HepG2 (cell line): Measurements from ENCODE around the gene CHST14. TPM values are rescaled to one million over a fixed set of nuclear protein-coding genes. Genes with fewer than 3 reads are reported as not detected.
A peak's percentile ranks its signal among the peaks of the same experiment; 100 is the strongest.

Source experiments
- AGO1 ChIP-seq: fragments of 200-400 bp; formaldehyde crosslinking; IDR thresholded peaks from 2 replicates; pipeline ENCODE4 v1.6.1; 2017; ENCODE audit warnings: mild to moderate bottlenecking, low read depth, low read length, moderate library complexity; ENCODE audit not compliant: poor library complexity, severe bottlenecking
- FOXK2 ChIP-seq: fragments of 450-650 bp; IDR thresholded peaks from 2 replicates; pipeline ENCODE4 v1.6.1; 2016
- HNF4G ChIP-seq, 2 experiments: sonication (generic) in 1 of 2; formaldehyde crosslinking in 1 of 2; IDR thresholded peaks; 2 replicates each; pipeline versions ENCODE4 v1.4.0 to v1.6.1; 2011 to 2020; ENCODE audit warnings: borderline replicate concordance in 2 of 2, low read depth in 2 of 2, mild to moderate bottlenecking in 2 of 2, low read length in 1 of 2, missing genetic modification reagents in 1 of 2, moderate library complexity in 1 of 2
- HOXA3 ChIP-seq: sonication (generic); formaldehyde crosslinking; IDR thresholded peaks from 2 replicates; pipeline ENCODE4 v1.5.0; 2020; ENCODE audit warnings: missing genetic modification reagents
- KAT8 ChIP-seq: IDR thresholded peaks from 2 replicates; pipeline ENCODE4 v1.6.1; 2016; ENCODE audit warnings: missing genetic modification reagents, missing compliant biosample characterization
- MYNN ChIP-seq: sonication (generic); formaldehyde crosslinking; IDR thresholded peaks from 2 replicates; pipeline ENCODE4 v1.4.0; 2020; ENCODE audit warnings: mild to moderate bottlenecking, low read depth, missing genetic modification reagents
- RXRA ChIP-seq: sonication (generic); formaldehyde crosslinking; IDR thresholded peaks from 2 replicates; pipeline ENCODE4 v1.5.1; 2020; ENCODE audit warnings: missing genetic modification reagents
- SRF ChIP-seq: IDR thresholded peaks from 2 replicates; pipeline ENCODE4 v1.6.1; 2011; ENCODE audit warnings: mild to moderate bottlenecking, low read depth, low read length, moderate library complexity
- TBP ChIP-seq: sonication (generic); formaldehyde crosslinking; IDR thresholded peaks from 2 replicates; pipeline ENCODE4 v1.5.0; 2020; ENCODE audit warnings: missing genetic modification reagents
- ZBTB20 ChIP-seq: sonication (generic); formaldehyde crosslinking; IDR thresholded peaks from 2 replicates; pipeline ENCODE4 v1.8.1; 2023; ENCODE audit warnings: missing genetic modification reagents, low read depth, mild to moderate bottlenecking, borderline replicate concordance
- ZFP36L1 ChIP-seq: sonication (generic); formaldehyde crosslinking; IDR thresholded peaks from 2 replicates; pipeline ENCODE4 v1.8.0; 2022; ENCODE audit warnings: mild to moderate bottlenecking, missing genetic modification reagents, moderate library complexity
- ZNF232 ChIP-seq: sonication (generic); formaldehyde crosslinking; IDR thresholded peaks from 2 replicates; pipeline ENCODE4 v1.4.0; 2020; ENCODE audit warnings: missing genetic modification reagents, borderline replicate concordance
- ZNF350 ChIP-seq: sonication (generic); formaldehyde crosslinking; IDR thresholded peaks from 2 replicates; pipeline ENCODE4 v1.4.0; 2020; ENCODE audit warnings: mild to moderate bottlenecking, low read depth, missing genetic modification reagents, borderline replicate concordance
- ZNF609 ChIP-seq: sonication (generic); formaldehyde crosslinking; IDR thresholded peaks from 2 replicates; pipeline ENCODE4 v1.4.0; 2020; ENCODE audit warnings: mild to moderate bottlenecking, missing genetic modification reagents, borderline replicate concordance
- ZNF644 ChIP-seq: IDR thresholded peaks from 2 replicates; pipeline ENCODE4 v1.6.1; 2016; ENCODE audit warnings: low read depth
- polyA plus RNA-seq, 8 experiments: library from polyadenylated mRNA; depleted of rRNA in 3 of 8; stranded (reverse) in 7 of 8; unstranded in 1 of 8; fragments of >200 nt; fragmentation: Illumina TruSeq in 4 of 8; extraction: Trizol in 4 of 8; gene quantifications; 2 replicates each; pipeline versions ENCODE4 v1.2.1 to v1.2.3, GENCODE V29; 2011 to 2016; ENCODE audit warnings: low read depth in 4 of 8, missing spikeins in 1 of 8, mixed read lengths in 1 of 8; ENCODE audit not compliant: insufficient read depth in 1 of 8
- total RNA-seq, 5 experiments: library from RNA; depleted of rRNA; stranded (reverse); fragments of >200 nt; fragmentation: Illumina TruSeq; extraction: Trizol; gene quantifications; 2 replicates each; pipeline ENCODE4 v1.2.3, GENCODE V29; 2016; ENCODE audit warnings: low read depth in 1 of 5
- TF ChIP-seq, protein P1 (sequence below): sonication (generic); formaldehyde crosslinking; IDR thresholded peaks from 2 replicates; pipeline ENCODE4 v1.5.0; 2020; ENCODE audit warnings: mild to moderate bottlenecking, missing genetic modification reagents

The CHST14 gene
- total and polyA plus RNA-seq, 2 of the 13 experiments (the other 11 are each of a cell fraction or from before 2014, with no cell fraction given) = 8.9 to 12.4 TPM

GRCh38 chr15:40421246-40422157 is 49.3 kb upstream of the CHST14 start (continued):
- TF ChIP-seq MYNN (CRISPR knock-in tag) (no peak), RXRA (CRISPR knock-in tag) (peak; percentile 63), ZNF609 (CRISPR knock-in tag) (no peak), HOXA3 (peak; percentile 65), HNF4G (IDR thresholded peaks at IDR 0.05; ENCODE audit: borderline replicate concordance, low read depth, low read length) (no peak), HNF4G (CRISPR knock-in tag; IDR thresholded peaks at IDR 0.05; ENCODE audit: borderline replicate concordance, low read depth) (0 out of 2 replicates have a peak, but pooled peaks have one; percentile 46), ZFP36L1 (CRISPR knock-in tag) (no peak), AGO1 (peak; percentile 86), ZNF350 (CRISPR knock-in tag) (no peak), KAT8 (CRISPR knock-in tag) (0 out of 2 replicates have a peak, but pooled peaks have one; percentile 41), ZBTB20 (peak; percentile 44; the same call in 1 of the 2 replicates), SRF (no peak), FOXK2 (no peak), ZNF232 (no peak), ZNF644 (CRISPR knock-in tag) (no peak), TBP (CRISPR knock-in tag) (no peak)
- TF ChIP-seq, protein P1, sequence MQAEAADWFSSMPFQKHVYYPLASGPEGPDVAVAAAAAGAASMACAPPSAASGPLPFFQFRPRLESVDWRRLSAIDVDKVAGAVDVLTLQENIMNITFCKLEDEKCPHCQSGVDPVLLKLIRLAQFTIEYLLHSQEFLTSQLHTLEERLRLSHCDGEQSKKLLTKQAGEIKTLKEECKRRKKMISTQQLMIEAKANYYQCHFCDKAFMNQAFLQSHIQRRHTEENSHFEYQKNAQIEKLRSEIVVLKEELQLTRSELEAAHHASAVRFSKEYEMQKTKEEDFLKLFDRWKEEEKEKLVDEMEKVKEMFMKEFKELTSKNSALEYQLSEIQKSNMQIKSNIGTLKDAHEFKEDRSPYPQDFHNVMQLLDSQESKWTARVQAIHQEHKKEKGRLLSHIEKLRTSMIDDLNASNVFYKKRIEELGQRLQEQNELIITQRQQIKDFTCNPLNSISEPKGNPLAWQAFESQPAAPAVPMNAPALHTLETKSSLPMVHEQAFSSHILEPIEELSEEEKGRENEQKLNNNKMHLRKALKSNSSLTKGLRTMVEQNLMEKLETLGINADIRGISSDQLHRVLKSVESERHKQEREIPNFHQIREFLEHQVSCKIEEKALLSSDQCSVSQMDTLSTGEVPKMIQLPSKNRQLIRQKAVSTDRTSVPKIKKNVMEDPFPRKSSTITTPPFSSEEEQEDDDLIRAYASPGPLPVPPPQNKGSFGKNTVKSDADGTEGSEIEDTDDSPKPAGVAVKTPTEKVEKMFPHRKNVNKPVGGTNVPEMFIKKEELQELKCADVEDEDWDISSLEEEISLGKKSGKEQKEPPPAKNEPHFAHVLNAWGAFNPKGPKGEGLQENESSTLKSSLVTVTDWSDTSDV (CRISPR knock-in tag) = 0 out of 2 replicates have a peak, but pooled peaks have one; percentile 34
